Inflammatory macrophage treated with lipopolysaccharide for 4 hours (primary cell): Measurements from ENCODE around the gene QSOX1.
A peak's percentile ranks its signal among the peaks of the same experiment; 100 is the strongest.

ENCODE experiments used
- DNase-seq: peaks from one replicate; pipeline ENCODE4 v3.0.0-alpha.2; 2020

The QSOX1 gene

GRCh38 chr1:180152588-180152987 lies 2.1 kb upstream of the QSOX1 start:
- no peak for DNase-seq

- no peak for DNase-seq
These were observed 1.6 kb upstream of the QSOX1 start for GRCh38 chr1:180153032-180153431.

GRCh38 chr1:180154003-180154324 lies 705 bp upstream of the QSOX1 start:
- DNase-seq = no peak

- DNase-seq = peak; percentile 12
These were observed 563 bp downstream of the QSOX1 start for GRCh38 chr1:180155182-180155682.

GRCh38 chr1:180156201-180156600 lies 1.5 kb downstream of the QSOX1 start:
- DNase-seq = peak; percentile 87

- peak; percentile 57 for DNase-seq
These were observed 2.0 kb downstream of the QSOX1 start for GRCh38 chr1:180156631-180157091.

GRCh38 chr1:180157108-180157507 lies 2.4 kb downstream of the QSOX1 start:
- no peak for DNase-seq

- no peak for DNase-seq
These were observed 2.9 kb downstream of the QSOX1 start for GRCh38 chr1:180157576-180158057.

- peak; percentile 18 for DNase-seq
These were observed 3.8 kb downstream of the QSOX1 start for GRCh38 chr1:180158149-180159147.

GRCh38 chr1:180160357-180160756 lies 5.7 kb downstream of the QSOX1 start:
- peak; percentile 31 for DNase-seq

- DNase-seq = peak; percentile 77
These were observed 8.4 kb downstream of the QSOX1 start for GRCh38 chr1:180163041-180163440.

GRCh38 chr1:180165096-180165495 lies 10.4 kb downstream of the QSOX1 start:
- DNase-seq = no peak

- DNase-seq = no peak
These were observed 11.1 kb downstream of the QSOX1 start for GRCh38 chr1:180165509-180166435.

- no peak for DNase-seq
These were observed 11.7 kb downstream of the QSOX1 start for GRCh38 chr1:180166436-180166800.

- DNase-seq = no peak
These were observed 12.5 kb downstream of the QSOX1 start for GRCh38 chr1:180167021-180167701.

GRCh38 chr1:180167721-180168467 lies 13.2 kb downstream of the QSOX1 start:
- no peak for DNase-seq

- DNase-seq = peak; percentile 15
These were observed 14.3 kb downstream of the QSOX1 start for GRCh38 chr1:180168786-180169639.

- no peak for DNase-seq
These were observed 15.0 kb downstream of the QSOX1 start for GRCh38 chr1:180169640-180170195.

GRCh38 chr1:180170546-180171151 lies 16.0 kb downstream of the QSOX1 start:
- DNase-seq = no peak

GRCh38 chr1:180171691-180172090 lies 17.0 kb downstream of the QSOX1 start:
- DNase-seq = no peak
